Endothelial cell of umbilical vein (primary cell): ENCODE measurements around the gene COMMD2.

ENCODE experiments used
- EZH2 ChIP-seq: IDR thresholded peaks from 2 replicates; pipeline ENCODE4 v1.6.1; 2012; ENCODE audit warnings: borderline replicate concordance, low read depth, mild to moderate bottlenecking, moderate library complexity, low read length, inconsistent platforms; ENCODE audit not compliant: severe bottlenecking
- FOS ChIP-seq: IDR thresholded peaks from 2 replicates; pipeline ENCODE4 v1.6.1; 2011; ENCODE audit warnings: mild to moderate bottlenecking, low read length, moderate library complexity, borderline replicate concordance; ENCODE audit not compliant: insufficient read depth
- MYC ChIP-seq: IDR thresholded peaks from one replicate; pipeline ENCODE4 v1.6.1; 2011; ENCODE audit warnings: mild to moderate bottlenecking, low read depth, low read length
- POLR2A ChIP-seq: IDR thresholded peaks from 2 replicates; pipeline ENCODE4 v1.6.1; 2012; ENCODE audit warnings: low read depth, mild to moderate bottlenecking, control low read depth, low read length
- POLR2AphosphoS5 ChIP-seq: IDR thresholded peaks from 2 replicates; pipeline ENCODE4 v1.6.1; 2012; ENCODE audit warnings: low read depth, mild to moderate bottlenecking, control low read depth, low read length, moderate library complexity; ENCODE audit not compliant: insufficient read depth
- TF ChIP-seq, protein P1 (sequence below), 2 donors: IDR thresholded peaks; 1 replicate in 1 of 2; 2 replicates in 1 of 2; pipeline ENCODE4 v1.5.1; 2011; ENCODE audit warnings: low read length in 2 of 2, mild to moderate bottlenecking in 2 of 2, moderate library complexity in 2 of 2, control low read depth in 1 of 2, inconsistent platforms in 1 of 2, low read depth in 1 of 2; ENCODE audit not compliant: insufficient read depth in 1 of 2; ENCODE audit errors: extremely low read depth in 1 of 2
- TF ChIP-seq, protein P2 (sequence below): IDR thresholded peaks from 2 replicates; pipeline ENCODE4 v1.6.1; 2011; ENCODE audit not compliant: insufficient read depth, insufficient read length

DNA sequence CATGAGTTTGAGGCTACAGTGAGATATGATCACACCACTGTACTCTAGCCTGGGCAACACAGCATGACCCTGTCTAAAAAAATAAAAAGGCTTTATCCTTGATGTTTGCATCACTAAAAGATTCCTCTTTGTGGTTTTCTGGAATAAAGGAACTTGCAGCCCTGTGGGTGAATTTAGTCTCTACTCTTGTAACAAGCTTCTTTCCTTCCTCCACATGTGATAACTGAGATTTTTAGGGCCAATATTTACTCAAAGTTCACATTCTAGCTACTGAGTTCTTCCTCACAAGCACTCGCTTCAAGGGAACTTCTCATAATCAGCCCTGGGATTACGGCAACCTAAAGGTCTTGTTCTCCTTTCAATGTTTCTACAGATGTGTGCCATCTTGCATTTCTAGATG is 24.6 kb downstream of the COMMD2 start:
- TF ChIP-seq, protein P1, sequence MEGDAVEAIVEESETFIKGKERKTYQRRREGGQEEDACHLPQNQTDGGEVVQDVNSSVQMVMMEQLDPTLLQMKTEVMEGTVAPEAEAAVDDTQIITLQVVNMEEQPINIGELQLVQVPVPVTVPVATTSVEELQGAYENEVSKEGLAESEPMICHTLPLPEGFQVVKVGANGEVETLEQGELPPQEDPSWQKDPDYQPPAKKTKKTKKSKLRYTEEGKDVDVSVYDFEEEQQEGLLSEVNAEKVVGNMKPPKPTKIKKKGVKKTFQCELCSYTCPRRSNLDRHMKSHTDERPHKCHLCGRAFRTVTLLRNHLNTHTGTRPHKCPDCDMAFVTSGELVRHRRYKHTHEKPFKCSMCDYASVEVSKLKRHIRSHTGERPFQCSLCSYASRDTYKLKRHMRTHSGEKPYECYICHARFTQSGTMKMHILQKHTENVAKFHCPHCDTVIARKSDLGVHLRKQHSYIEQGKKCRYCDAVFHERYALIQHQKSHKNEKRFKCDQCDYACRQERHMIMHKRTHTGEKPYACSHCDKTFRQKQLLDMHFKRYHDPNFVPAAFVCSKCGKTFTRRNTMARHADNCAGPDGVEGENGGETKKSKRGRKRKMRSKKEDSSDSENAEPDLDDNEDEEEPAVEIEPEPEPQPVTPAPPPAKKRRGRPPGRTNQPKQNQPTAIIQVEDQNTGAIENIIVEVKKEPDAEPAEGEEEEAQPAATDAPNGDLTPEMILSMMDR (IDR thresholded peaks at IDR 0.05; ENCODE audit: extremely low read depth in 1 of 2, insufficient read depth in 1 of 2, low read depth in 1 of 2, low read length in 2 of 2), result no peak
- TF ChIP-seq POLR2A, result no peak
- no peak for TF ChIP-seq EZH2
- TF ChIP-seq, protein P2, sequence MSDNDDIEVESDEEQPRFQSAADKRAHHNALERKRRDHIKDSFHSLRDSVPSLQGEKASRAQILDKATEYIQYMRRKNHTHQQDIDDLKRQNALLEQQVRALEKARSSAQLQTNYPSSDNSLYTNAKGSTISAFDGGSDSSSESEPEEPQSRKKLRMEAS, result no peak
- TF ChIP-seq MYC, result no peak
- no peak for TF ChIP-seq POLR2AphosphoS5
- TF ChIP-seq FOS, result no peak
